Measurements from ENCODE around the gene KCNE3. TPM values are rescaled to one million over a fixed set of nuclear protein-coding genes. Genes with fewer than 3 reads are reported as not detected.
A peak's percentile ranks its signal among the peaks of the same experiment; 100 is the strongest.

The KCNE3 gene
- total RNA-seq, 1 experiment from 2014 or later = not detected

DNA sequence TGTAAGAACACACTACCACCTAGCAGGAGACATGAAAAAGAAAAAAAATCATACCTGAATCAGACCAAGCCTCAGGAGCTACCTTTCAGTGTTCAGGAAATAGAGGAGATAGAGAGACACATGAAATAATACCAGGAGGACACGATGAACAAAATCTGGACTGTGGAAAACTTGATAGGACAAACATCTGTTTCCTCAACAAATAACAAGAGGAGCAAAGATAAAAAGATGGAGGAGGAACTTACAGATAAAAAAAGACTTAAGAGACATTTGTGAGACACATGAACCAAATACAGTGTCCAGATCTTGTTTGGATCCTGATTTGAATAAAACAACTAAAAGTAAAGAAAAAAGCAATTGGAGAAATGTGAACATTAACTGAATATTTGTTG is 12.4 kb upstream of the KCNE3 start:
- intact Hi-C loops (cut with micrococcal nuclease) = no loop called here
- CTCF ChIA-PET = no interaction called here
- H2AFZ ChIP-seq (ENCODE audit: low read depth, low read length, poor library complexity, severe bottlenecking) = peak overlapping the region; percentile 57

More for the DNA sequence above, 12.4 kb upstream of the KCNE3 start:
- TF ChIP-seq EZH2 (IDR thresholded peaks at IDR 0.05) (no peak), SRF (IDR thresholded peaks at IDR 0.05; ENCODE audit: low read depth) (no peak), ZNF274 (IDR thresholded peaks at IDR 0.05; ENCODE audit: low read depth, low read length) (no peak), EGR1 (IDR thresholded peaks at IDR 0.05; ENCODE audit: low read depth) (no peak), TCF7L2 (IDR thresholded peaks at IDR 0.05; ENCODE audit: borderline replicate concordance, extremely low read depth, insufficient read depth, insufficient read length) (no peak), POLR2AphosphoS5 (IDR thresholded peaks at IDR 0.05; ENCODE audit: low read depth, low read length) (no peak), ZFX (IDR thresholded peaks at IDR 0.05) (no peak), CBX3 (IDR thresholded peaks at IDR 0.05; ENCODE audit: low read depth) (no peak), YY1 (IDR thresholded peaks at IDR 0.05; ENCODE audit: extremely low read depth, insufficient replicate concordance, low read depth, low read length) (no peak), POLR2A (IDR thresholded peaks at IDR 0.05; ENCODE audit: borderline replicate concordance, extremely low read depth, insufficient read depth, insufficient read length) (no peak), ELF1 (IDR thresholded peaks at IDR 0.05; ENCODE audit: borderline replicate concordance, low read depth) (no peak), FOSL1 (IDR thresholded peaks at IDR 0.05; ENCODE audit: low read depth) (no peak), SP1 (IDR thresholded peaks at IDR 0.05; ENCODE audit: low read depth) (no peak)
- TF ChIP-seq, protein P1, sequence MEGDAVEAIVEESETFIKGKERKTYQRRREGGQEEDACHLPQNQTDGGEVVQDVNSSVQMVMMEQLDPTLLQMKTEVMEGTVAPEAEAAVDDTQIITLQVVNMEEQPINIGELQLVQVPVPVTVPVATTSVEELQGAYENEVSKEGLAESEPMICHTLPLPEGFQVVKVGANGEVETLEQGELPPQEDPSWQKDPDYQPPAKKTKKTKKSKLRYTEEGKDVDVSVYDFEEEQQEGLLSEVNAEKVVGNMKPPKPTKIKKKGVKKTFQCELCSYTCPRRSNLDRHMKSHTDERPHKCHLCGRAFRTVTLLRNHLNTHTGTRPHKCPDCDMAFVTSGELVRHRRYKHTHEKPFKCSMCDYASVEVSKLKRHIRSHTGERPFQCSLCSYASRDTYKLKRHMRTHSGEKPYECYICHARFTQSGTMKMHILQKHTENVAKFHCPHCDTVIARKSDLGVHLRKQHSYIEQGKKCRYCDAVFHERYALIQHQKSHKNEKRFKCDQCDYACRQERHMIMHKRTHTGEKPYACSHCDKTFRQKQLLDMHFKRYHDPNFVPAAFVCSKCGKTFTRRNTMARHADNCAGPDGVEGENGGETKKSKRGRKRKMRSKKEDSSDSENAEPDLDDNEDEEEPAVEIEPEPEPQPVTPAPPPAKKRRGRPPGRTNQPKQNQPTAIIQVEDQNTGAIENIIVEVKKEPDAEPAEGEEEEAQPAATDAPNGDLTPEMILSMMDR (IDR thresholded peaks at IDR 0.05 in 2 of 3, conservative IDR thresholded peaks at IDR 0.05 in 1 of 3; ENCODE audit: borderline replicate concordance in 1 of 3, insufficient read depth in 1 of 3, low read depth in 2 of 3, low read length in 2 of 3) = no peak
- TF ChIP-seq, protein P2, sequence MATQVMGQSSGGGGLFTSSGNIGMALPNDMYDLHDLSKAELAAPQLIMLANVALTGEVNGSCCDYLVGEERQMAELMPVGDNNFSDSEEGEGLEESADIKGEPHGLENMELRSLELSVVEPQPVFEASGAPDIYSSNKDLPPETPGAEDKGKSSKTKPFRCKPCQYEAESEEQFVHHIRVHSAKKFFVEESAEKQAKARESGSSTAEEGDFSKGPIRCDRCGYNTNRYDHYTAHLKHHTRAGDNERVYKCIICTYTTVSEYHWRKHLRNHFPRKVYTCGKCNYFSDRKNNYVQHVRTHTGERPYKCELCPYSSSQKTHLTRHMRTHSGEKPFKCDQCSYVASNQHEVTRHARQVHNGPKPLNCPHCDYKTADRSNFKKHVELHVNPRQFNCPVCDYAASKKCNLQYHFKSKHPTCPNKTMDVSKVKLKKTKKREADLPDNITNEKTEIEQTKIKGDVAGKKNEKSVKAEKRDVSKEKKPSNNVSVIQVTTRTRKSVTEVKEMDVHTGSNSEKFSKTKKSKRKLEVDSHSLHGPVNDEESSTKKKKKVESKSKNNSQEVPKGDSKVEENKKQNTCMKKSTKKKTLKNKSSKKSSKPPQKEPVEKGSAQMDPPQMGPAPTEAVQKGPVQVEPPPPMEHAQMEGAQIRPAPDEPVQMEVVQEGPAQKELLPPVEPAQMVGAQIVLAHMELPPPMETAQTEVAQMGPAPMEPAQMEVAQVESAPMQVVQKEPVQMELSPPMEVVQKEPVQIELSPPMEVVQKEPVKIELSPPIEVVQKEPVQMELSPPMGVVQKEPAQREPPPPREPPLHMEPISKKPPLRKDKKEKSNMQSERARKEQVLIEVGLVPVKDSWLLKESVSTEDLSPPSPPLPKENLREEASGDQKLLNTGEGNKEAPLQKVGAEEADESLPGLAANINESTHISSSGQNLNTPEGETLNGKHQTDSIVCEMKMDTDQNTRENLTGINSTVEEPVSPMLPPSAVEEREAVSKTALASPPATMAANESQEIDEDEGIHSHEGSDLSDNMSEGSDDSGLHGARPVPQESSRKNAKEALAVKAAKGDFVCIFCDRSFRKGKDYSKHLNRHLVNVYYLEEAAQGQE (IDR thresholded peaks at IDR 0.05; ENCODE audit: low read depth) = no peak
- TF ChIP-seq, protein P3, sequence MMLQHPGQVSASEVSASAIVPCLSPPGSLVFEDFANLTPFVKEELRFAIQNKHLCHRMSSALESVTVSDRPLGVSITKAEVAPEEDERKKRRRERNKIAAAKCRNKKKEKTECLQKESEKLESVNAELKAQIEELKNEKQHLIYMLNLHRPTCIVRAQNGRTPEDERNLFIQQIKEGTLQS (IDR thresholded peaks at IDR 0.05) = no peak
- TF ChIP-seq, protein P4, sequence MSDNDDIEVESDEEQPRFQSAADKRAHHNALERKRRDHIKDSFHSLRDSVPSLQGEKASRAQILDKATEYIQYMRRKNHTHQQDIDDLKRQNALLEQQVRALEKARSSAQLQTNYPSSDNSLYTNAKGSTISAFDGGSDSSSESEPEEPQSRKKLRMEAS (IDR thresholded peaks at IDR 0.05) = no peak
- DNase-seq (ENCODE audit: low read depth, low spot score) = no peak
- no peak overlapping the region for H3K9ac ChIP-seq (ENCODE audit: low read length)
- no peaks in the 10 kb centered on the region for H4K20me1 ChIP-seq (ENCODE audit: insufficient read depth)
- no peaks in the 10 kb centered on the region for H3K79me2 ChIP-seq (ENCODE audit: insufficient read depth, low read length)
- H3K27ac ChIP-seq (ENCODE audit: low read depth, low read length) = no peak overlapping the region
- ATAC-seq = no peak
- no peaks in the 10 kb centered on the region for H3K9me2 ChIP-seq (ENCODE audit: insufficient read depth)
- RAD21 ChIA-PET (ENCODE audit: low non-redundant PET in 1 of 2, low total read pairs in 2 of 2, uncharacterized antibody in 2 of 2, unreplicated experiment in 2 of 2) = no interaction called here
- BruUV-seq (replicated peaks) = no TSS peak
- no peaks in the 10 kb centered on the region for H3K4me1 ChIP-seq (ENCODE audit: control insufficient read depth in 1 of 2, insufficient read depth in 2 of 2, low read length in 2 of 2)
- H3K27me3 ChIP-seq (ENCODE audit: insufficient read depth, low read length) = no peaks in the 10 kb centered on the region
- H3K4me2 ChIP-seq (ENCODE audit: low read length) = no peak overlapping the region
- no peaks in the 10 kb centered on the region for H3K9me3 ChIP-seq (ENCODE audit: control insufficient read depth in 1 of 2, insufficient read depth in 1 of 2, low read depth in 1 of 2, low read length in 2 of 2)
- no peak overlapping the region for H3K4me3 ChIP-seq (replicated peaks in 1 of 2; ENCODE audit: low read depth in 1 of 2, low read length in 2 of 2)
- H3K36me3 ChIP-seq (ENCODE audit: control insufficient read depth in 1 of 2, insufficient read depth in 2 of 2, low read length in 2 of 2) = no peaks in the 10 kb centered on the region
- POLR2A ChIA-PET = no interaction called here

All from HCT116 (cell line).